K562 (cell line): ENCODE measurements around the gene TRMT2A. TPM values are rescaled to one million over a fixed set of nuclear protein-coding genes. Genes with fewer than 3 reads are reported as not detected.
A peak's percentile ranks its signal among the peaks of the same experiment; 100 is the strongest.

Experiments used
- ELF2 ChIP-seq: fragments of 250-450 bp; sonication (Bioruptor Pico); IDR thresholded peaks from 2 replicates; pipeline ENCODE4 v1.5.0; 2021; ENCODE audit warnings: mild to moderate bottlenecking
- JUN ChIP-seq, 2 experiments: sonication (generic) in 1 of 2; formaldehyde crosslinking in 1 of 2; IDR thresholded peaks; 2 replicates each; pipeline versions ENCODE4 v1.6.1 to v1.8.0; 2012 to 2022; ENCODE audit warnings: borderline replicate concordance in 2 of 2, mild to moderate bottlenecking in 2 of 2, improper control_type of control experiment in 1 of 2, low read depth in 1 of 2, low read length in 1 of 2, missing genetic modification reagents in 1 of 2
- JUND ChIP-seq, 2 experiments: IDR thresholded peaks; 2 replicates in 1 of 2; 3 replicates in 1 of 2; pipeline ENCODE4 v1.6.1; 2011; ENCODE audit warnings: borderline replicate concordance in 2 of 2, low read depth in 2 of 2, low read length in 2 of 2, improper control_type of control experiment in 1 of 2, missing biosample characterization in 1 of 2, missing genetic modification characterization in 1 of 2, missing genetic modification reagents in 1 of 2
- KDM5B ChIP-seq: fragments of 200-600 bp; sonication (generic); IDR thresholded peaks from 2 replicates; pipeline ENCODE4 v1.6.1; 2012; ENCODE audit warnings: low read depth, mild to moderate bottlenecking, moderate library complexity, low read length, control low read depth, inconsistent platforms; ENCODE audit not compliant: insufficient replicate concordance
- KLF13 ChIP-seq: fragments of 450-650 bp; IDR thresholded peaks from 2 replicates; pipeline ENCODE4 v1.6.1; 2016; ENCODE audit warnings: missing genetic modification characterization, low read depth, mild to moderate bottlenecking, missing compliant biosample characterization, moderate library complexity, borderline replicate concordance
- MAZ ChIP-seq, 2 experiments: fragments of 450-650 bp in 1 of 2; sonication (generic) in 1 of 2; formaldehyde crosslinking; IDR thresholded peaks in 1 of 2; conservative IDR thresholded peaks in 1 of 2; 2 replicates each; pipeline versions ENCODE4 v1.4.0 to v1.5.0; 2020; ENCODE audit warnings: mild to moderate bottlenecking in 1 of 2, missing genetic modification reagents in 1 of 2
- NR4A1 ChIP-seq, 2 experiments: fragments of 250-450 bp in 1 of 2; fragments of 450-650 bp in 1 of 2; sonication (Bioruptor Pico) in 1 of 2; IDR thresholded peaks; 2 replicates each; pipeline versions ENCODE4 v1.4.0 to v1.6.1; 2016 to 2020; ENCODE audit warnings: mild to moderate bottlenecking in 2 of 2, missing compliant biosample characterization in 1 of 2, missing genetic modification characterization in 1 of 2, moderate library complexity in 1 of 2
- PHTF2 ChIP-seq: fragments of 250-450 bp; sonication (Bioruptor Pico); IDR thresholded peaks from 2 replicates; pipeline ENCODE4 v1.5.0; 2021; ENCODE audit warnings: mild to moderate bottlenecking
- RAD51 ChIP-seq: fragments of 450-650 bp; IDR thresholded peaks from 2 replicates; pipeline ENCODE4 v1.7.1; 2016; ENCODE audit warnings: low read depth, mild to moderate bottlenecking, borderline replicate concordance
- SRSF7 ChIP-seq: fragments of 200-400 bp; formaldehyde crosslinking; optimal IDR thresholded peaks from 2 replicates; pipeline ENCODE3; 2017; ENCODE audit warnings: mild to moderate bottlenecking, low read depth, low read length
- TBP ChIP-seq: optimal IDR thresholded peaks from 2 replicates; pipeline ENCODE3; 2011; ENCODE audit warnings: low read depth, low read length, improper control_type of control experiment
- ZC3H4 ChIP-seq: sonication (generic); formaldehyde crosslinking; IDR thresholded peaks from 2 replicates; pipeline ENCODE4 v1.9.0; 2021; ENCODE audit warnings: missing genetic modification reagents, borderline replicate concordance
- ZNF24 ChIP-seq: fragments of 450-650 bp; IDR thresholded peaks from 2 replicates; pipeline ENCODE4 v1.6.1; 2016
- ZNF253 ChIP-seq: fragments of 250-450 bp; sonication (Bioruptor Pico); conservative IDR thresholded peaks from 2 replicates; pipeline ENCODE4 v1.6.1; 2021; ENCODE audit warnings: mild to moderate bottlenecking
- ZZZ3 ChIP-seq: fragments of 450-650 bp; IDR thresholded peaks from 2 replicates; pipeline ENCODE4 v1.6.1; 2016; ENCODE audit warnings: antibody characterized with exemption, mild to moderate bottlenecking, moderate library complexity
- polyA plus RNA-seq, 8 experiments: library from polyadenylated mRNA; depleted of rRNA in 4 of 8; stranded (reverse) in 5 of 8; unstranded in 3 of 8; fragments of >200 nt; fragmentation: Nextera tagmentation in 2 of 8; fragmentation: Illumina TruSeq in 1 of 8; extraction: Ambion mirVana in 2 of 8; extraction: Trizol in 1 of 8; gene quantifications; 2 replicates each; pipeline versions ENCODE4 v1.2.1 to v1.2.3, GENCODE V29; 2011 to 2014; ENCODE audit warnings: inconsistent platforms in 1 of 8, missing spikeins in 1 of 8
- total RNA-seq, 7 experiments: library from RNA; depleted of rRNA in 6 of 7; stranded (reverse); fragments of >200 nt in 6 of 7; fragmentation: Illumina TruSeq in 2 of 7; extraction: Trizol in 2 of 7; gene quantifications; 2 replicates each; pipeline versions ENCODE4 v1.2.1 to v1.2.3, GENCODE V29; 2011 to 2021; ENCODE audit warnings: low replicate concordance in 1 of 7
- TF ChIP-seq, protein P1 (sequence below): fragments of 250-450 bp; sonication (Bioruptor Pico); IDR thresholded peaks from 2 replicates; pipeline ENCODE4 v1.8.0; 2022; ENCODE audit warnings: moderate library complexity, mild to moderate bottlenecking, inconsistent platforms
- TF ChIP-seq, protein P2 (sequence below): fragments of 450-650 bp; IDR thresholded peaks from 2 replicates; pipeline ENCODE4 v1.6.1; 2017; ENCODE audit warnings: antibody characterized with exemption, mild to moderate bottlenecking
- TF ChIP-seq, protein P3 (sequence below): fragments of 150-350 bp; conservative IDR thresholded peaks from 2 replicates; pipeline ENCODE4 v1.6.1; 2014; ENCODE audit warnings: low read length

The TRMT2A gene
- total and polyA plus RNA-seq, 9 of the 15 experiments (the other 6 are each of a cell fraction or from before 2014, with no cell fraction given): 1.6 to 265 (median 140) TPM

- TF ChIP-seq, protein P1, sequence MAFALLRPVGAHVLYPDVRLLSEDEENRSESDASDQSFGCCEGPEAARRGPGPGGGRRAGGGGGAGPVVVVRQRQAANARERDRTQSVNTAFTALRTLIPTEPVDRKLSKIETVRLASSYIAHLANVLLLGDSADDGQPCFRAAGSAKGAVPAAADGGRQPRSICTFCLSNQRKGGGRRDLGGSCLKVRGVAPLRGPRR (CRISPR knock-in tag): peak; percentile 41; the same call in 1 of the 2 replicates
- TF ChIP-seq NR4A1 (CRISPR knock-in tag; IDR thresholded peaks at IDR 0.05): no peak; the same call in 1 of the 2 replicates
- no peak; the same call in 1 of the 2 replicates for TF ChIP-seq NR4A1 (tag; IDR thresholded peaks at IDR 0.05)
- TF ChIP-seq, protein P2, sequence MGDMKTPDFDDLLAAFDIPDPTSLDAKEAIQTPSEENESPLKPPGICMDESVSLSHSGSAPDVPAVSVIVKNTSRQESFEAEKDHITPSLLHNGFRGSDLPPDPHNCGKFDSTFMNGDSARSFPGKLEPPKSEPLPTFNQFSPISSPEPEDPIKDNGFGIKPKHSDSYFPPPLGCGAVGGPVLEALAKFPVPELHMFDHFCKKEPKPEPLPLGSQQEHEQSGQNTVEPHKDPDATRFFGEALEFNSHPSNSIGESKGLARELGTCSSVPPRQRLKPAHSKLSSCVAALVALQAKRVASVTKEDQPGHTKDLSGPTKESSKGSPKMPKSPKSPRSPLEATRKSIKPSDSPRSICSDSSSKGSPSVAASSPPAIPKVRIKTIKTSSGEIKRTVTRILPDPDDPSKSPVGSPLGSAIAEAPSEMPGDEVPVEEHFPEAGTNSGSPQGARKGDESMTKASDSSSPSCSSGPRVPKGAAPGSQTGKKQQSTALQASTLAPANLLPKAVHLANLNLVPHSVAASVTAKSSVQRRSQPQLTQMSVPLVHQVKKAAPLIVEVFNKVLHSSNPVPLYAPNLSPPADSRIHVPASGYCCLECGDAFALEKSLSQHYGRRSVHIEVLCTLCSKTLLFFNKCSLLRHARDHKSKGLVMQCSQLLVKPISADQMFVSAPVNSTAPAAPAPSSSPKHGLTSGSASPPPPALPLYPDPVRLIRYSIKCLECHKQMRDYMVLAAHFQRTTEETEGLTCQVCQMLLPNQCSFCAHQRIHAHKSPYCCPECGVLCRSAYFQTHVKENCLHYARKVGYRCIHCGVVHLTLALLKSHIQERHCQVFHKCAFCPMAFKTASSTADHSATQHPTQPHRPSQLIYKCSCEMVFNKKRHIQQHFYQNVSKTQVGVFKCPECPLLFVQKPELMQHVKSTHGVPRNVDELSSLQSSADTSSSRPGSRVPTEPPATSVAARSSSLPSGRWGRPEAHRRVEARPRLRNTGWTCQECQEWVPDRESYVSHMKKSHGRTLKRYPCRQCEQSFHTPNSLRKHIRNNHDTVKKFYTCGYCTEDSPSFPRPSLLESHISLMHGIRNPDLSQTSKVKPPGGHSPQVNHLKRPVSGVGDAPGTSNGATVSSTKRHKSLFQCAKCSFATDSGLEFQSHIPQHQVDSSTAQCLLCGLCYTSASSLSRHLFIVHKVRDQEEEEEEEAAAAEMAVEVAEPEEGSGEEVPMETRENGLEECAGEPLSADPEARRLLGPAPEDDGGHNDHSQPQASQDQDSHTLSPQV: no peak
- TF ChIP-seq PHTF2 (CRISPR knock-in tag): no peak
- peak in 1 of 2 experiments; percentile 65; a peak in 1 of 4 replicates for TF ChIP-seq MAZ (CRISPR knock-in tag; conservative IDR thresholded peaks at IDR 0.05 in 1 of 2, IDR thresholded peaks at IDR 0.05 in 1 of 2)
- no peak for TF ChIP-seq ZZZ3
- TF ChIP-seq KDM5B: peak; percentile 79
- no peak for TF ChIP-seq RAD51
- TF ChIP-seq TBP: no peak
- TF ChIP-seq ZC3H4 (CRISPR knock-in tag): no peak
- no peak for TF ChIP-seq ZNF24
- TF ChIP-seq ELF2: no peak
- peak; percentile 95 for TF ChIP-seq JUND (IDR thresholded peaks at IDR 0.05; ENCODE audit: borderline replicate concordance, low read depth, low read length)
- TF ChIP-seq JUND (tag; IDR thresholded peaks at IDR 0.05; ENCODE audit: borderline replicate concordance, low read depth, low read length): no peak
- peak; percentile 58; the same call in 1 of the 2 replicates for TF ChIP-seq ZNF253 (CRISPR knock-in tag)
- TF ChIP-seq JUN (IDR thresholded peaks at IDR 0.05; ENCODE audit: borderline replicate concordance, low read depth, low read length): peak; percentile 95
- TF ChIP-seq JUN (CRISPR knock-in tag; IDR thresholded peaks at IDR 0.05; ENCODE audit: borderline replicate concordance): no peak
- TF ChIP-seq, protein P3, sequence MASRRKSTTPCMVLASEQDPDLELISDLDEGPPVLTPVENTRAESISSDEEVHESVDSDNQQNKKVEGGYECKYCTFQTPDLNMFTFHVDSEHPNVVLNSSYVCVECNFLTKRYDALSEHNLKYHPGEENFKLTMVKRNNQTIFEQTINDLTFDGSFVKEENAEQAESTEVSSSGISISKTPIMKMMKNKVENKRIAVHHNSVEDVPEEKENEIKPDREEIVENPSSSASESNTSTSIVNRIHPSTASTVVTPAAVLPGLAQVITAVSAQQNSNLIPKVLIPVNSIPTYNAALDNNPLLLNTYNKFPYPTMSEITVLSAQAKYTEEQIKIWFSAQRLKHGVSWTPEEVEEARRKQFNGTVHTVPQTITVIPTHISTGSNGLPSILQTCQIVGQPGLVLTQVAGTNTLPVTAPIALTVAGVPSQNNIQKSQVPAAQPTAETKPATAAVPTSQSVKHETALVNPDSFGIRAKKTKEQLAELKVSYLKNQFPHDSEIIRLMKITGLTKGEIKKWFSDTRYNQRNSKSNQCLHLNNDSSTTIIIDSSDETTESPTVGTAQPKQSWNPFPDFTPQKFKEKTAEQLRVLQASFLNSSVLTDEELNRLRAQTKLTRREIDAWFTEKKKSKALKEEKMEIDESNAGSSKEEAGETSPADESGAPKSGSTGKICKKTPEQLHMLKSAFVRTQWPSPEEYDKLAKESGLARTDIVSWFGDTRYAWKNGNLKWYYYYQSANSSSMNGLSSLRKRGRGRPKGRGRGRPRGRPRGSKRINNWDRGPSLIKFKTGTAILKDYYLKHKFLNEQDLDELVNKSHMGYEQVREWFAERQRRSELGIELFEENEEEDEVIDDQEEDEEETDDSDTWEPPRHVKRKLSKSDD: 0 out of 2 replicates have a peak, but pooled peaks have one; percentile 76
- TF ChIP-seq KLF13 (tag): peak; percentile 21; the same call in 1 of the 2 replicates
- TF ChIP-seq SRSF7: no peak
Observed at GRCh38 chr22:20080776-20081654, 36.0 kb downstream of the TRMT2A start (continued).
